ENCODE measurements around the gene WDPCP. TPM values are rescaled to one million over a fixed set of nuclear protein-coding genes. Genes with fewer than 3 reads are reported as not detected.

Gene WDPCP
- total RNA-seq, 1 experiment from 2014 or later: 7.4 TPM

GRCh38 chr2:63506320-63506719 lies 82.0 kb downstream of the WDPCP start:
- Histone ChIP-seq H3K4me3 (ENCODE audit: low read depth in 2 of 2, low read length in 2 of 2) (no peak overlapping the region), H3K9me3 (ENCODE audit: control insufficient read depth, insufficient read depth, low read depth, low read length) (no peaks in the 10 kb centered on the region), H3K27ac (ENCODE audit: low read length) (no peak overlapping the region), H3K36me3 (ENCODE audit: control insufficient read depth, insufficient read depth, low read length) (no peaks in the 10 kb centered on the region), H3K4me1 (ENCODE audit: control insufficient read depth, insufficient read depth, low read length) (no peaks in the 10 kb centered on the region), H3K27me3 (ENCODE audit: control insufficient read depth, insufficient read depth, low read length) (no peaks in the 10 kb centered on the region)
- TF ChIP-seq REST (IDR thresholded peaks at IDR 0.05; ENCODE audit: insufficient read depth in 1 of 2, low read depth in 2 of 2, low read length in 1 of 2) (no peak), POLR2AphosphoS5 (IDR thresholded peaks at IDR 0.05; ENCODE audit: low read depth, low read length) (no peak), CTCF (IDR thresholded peaks at IDR 0.05) (no peak), TCF7L2 (IDR thresholded peaks at IDR 0.05; ENCODE audit: low read depth, low read length) (no peak), SIN3A (IDR thresholded peaks at IDR 0.05; ENCODE audit: borderline replicate concordance, insufficient read depth, low read depth, low read length) (no peak)
- DNase-seq (ENCODE audit: low read depth, low spot score): no peak
- BruUV-seq (replicated peaks): no TSS peak
- intact Hi-C loops (cut with micrococcal nuclease; ENCODE audit: unreplicated experiment): no loop called here
- in situ Hi-C loops (cut with HindIII; ENCODE audit: low pct_unique_long_range_greater_than_20kb, low sequenced_read_pairs): no loop called here
- ChIA-PET CTCF (no interaction called here), POLR2A (no interaction called here)
- ATAC-seq: no peak

GRCh38 chr2:63503818-63504217 lies 84.5 kb downstream of the WDPCP start:
- ATAC-seq: no peak
- POLR2A ChIA-PET: no interaction called here
- in situ Hi-C loops (cut with HindIII; ENCODE audit: low pct_unique_long_range_greater_than_20kb, low sequenced_read_pairs): no loop called here

More at GRCh38 chr2:63503818-63504217, 84.5 kb downstream of the WDPCP start:
- no peaks in the 10 kb centered on the region for H3K9me3 ChIP-seq (ENCODE audit: control insufficient read depth, insufficient read depth, low read depth, low read length)
- TF ChIP-seq CTCF (IDR thresholded peaks at IDR 0.05): no peak
- no peak for TF ChIP-seq TCF7L2 (IDR thresholded peaks at IDR 0.05; ENCODE audit: low read depth, low read length)
- no peak for TF ChIP-seq POLR2AphosphoS5 (IDR thresholded peaks at IDR 0.05; ENCODE audit: low read depth, low read length)
- TF ChIP-seq REST (IDR thresholded peaks at IDR 0.05; ENCODE audit: insufficient read depth in 1 of 2, low read depth in 2 of 2, low read length in 1 of 2): no peak
- no peak for TF ChIP-seq SIN3A (IDR thresholded peaks at IDR 0.05; ENCODE audit: borderline replicate concordance, insufficient read depth, low read depth, low read length)
- DNase-seq (ENCODE audit: low read depth, low spot score): no peak
- intact Hi-C loops (cut with micrococcal nuclease; ENCODE audit: unreplicated experiment): no loop called here
- H3K27me3 ChIP-seq (ENCODE audit: control insufficient read depth, insufficient read depth, low read length): no peaks in the 10 kb centered on the region
- H3K36me3 ChIP-seq (ENCODE audit: control insufficient read depth, insufficient read depth, low read length): no peaks in the 10 kb centered on the region
- BruUV-seq (replicated peaks): no TSS peak
- H3K27ac ChIP-seq (ENCODE audit: low read length): no peak overlapping the region
- CTCF ChIA-PET: interaction anchor here (0.6 kb wide), 1 partner anchor 604 kb away, joined by 3 read pairs; no protein-coding TSS in a partner anchor
- no peaks in the 10 kb centered on the region for H3K4me1 ChIP-seq (ENCODE audit: control insufficient read depth, insufficient read depth, low read length)
- no peak overlapping the region for H3K4me3 ChIP-seq (ENCODE audit: low read depth in 2 of 2, low read length in 2 of 2)
